HG03196 (cell line): ENCODE data around the gene KCNQ1.

Source experiments
- ATAC-seq: cut with Tn5 transposase; IDR thresholded peaks from one replicate; pipeline ENCODE4 v1.9.1; 2021; ENCODE audit not compliant: unreplicated experiment

Gene KCNQ1

GRCh38 chr11:2842876-2843275, 398.1 kb downstream of the KCNQ1 start:
- no peak for ATAC-seq

GRCh38 chr11:2843551-2843950, 398.7 kb downstream of the KCNQ1 start:
- no peak for ATAC-seq

GRCh38 chr11:2844116-2844842, 399.5 kb downstream of the KCNQ1 start:
- no peak for ATAC-seq

- no peak for ATAC-seq
These were observed 400.2 kb downstream of the KCNQ1 start for GRCh38 chr11:2844996-2845395.

GRCh38 chr11:2846056-2846455, 401.2 kb downstream of the KCNQ1 start:
- no peak for ATAC-seq

- no peak for ATAC-seq
These were observed 401.7 kb downstream of the KCNQ1 start for GRCh38 chr11:2846470-2846869.

GRCh38 chr11:2847561-2847960, 402.8 kb downstream of the KCNQ1 start:
- no peak for ATAC-seq

- no peak for ATAC-seq
These were observed 403.7 kb downstream of the KCNQ1 start for GRCh38 chr11:2848497-2848896.

GRCh38 chr11:2849994-2850770, 405.4 kb downstream of the KCNQ1 start:
- ATAC-seq: no peak

GRCh38 chr11:2853401-2853800, 408.6 kb downstream of the KCNQ1 start:
- no peak for ATAC-seq

- ATAC-seq: no peak
These were observed 409.3 kb downstream of the KCNQ1 start for GRCh38 chr11:2853997-2854560.

GRCh38 chr11:2855162-2855561, 410.4 kb downstream of the KCNQ1 start:
- ATAC-seq: no peak

- no peak for ATAC-seq
These were observed 412.5 kb downstream of the KCNQ1 start for GRCh38 chr11:2857276-2857675.

- ATAC-seq: no peak
These were observed 413.1 kb downstream of the KCNQ1 start for GRCh38 chr11:2857918-2858317.

GRCh38 chr11:2858995-2859698, 414.3 kb downstream of the KCNQ1 start:
- no peak for ATAC-seq

GRCh38 chr11:2859699-2860037, 414.9 kb downstream of the KCNQ1 start:
- ATAC-seq: no peak

- ATAC-seq: no peak
These were observed 415.8 kb downstream of the KCNQ1 start for GRCh38 chr11:2860636-2861035.

GRCh38 chr11:2862395-2863275, 417.8 kb downstream of the KCNQ1 start:
- ATAC-seq: no peak

- no peak for ATAC-seq
These were observed 418.4 kb downstream of the KCNQ1 start for GRCh38 chr11:2863276-2863618.

- ATAC-seq: no peak
These were observed 420.1 kb downstream of the KCNQ1 start for GRCh38 chr11:2864901-2865300.
